HUES64 (cell line): ENCODE data around the gene SNX15.
A peak's percentile ranks its signal among the peaks of the same experiment; 100 is the strongest.

ENCODE experiments used
- H3K27ac ChIP-seq: 2 replicates; pipeline ENCODE4 v1.7.0; 2013; ENCODE audit warnings: low read depth, low read length, inconsistent platforms
- H3K27me3 ChIP-seq: 2 replicates; pipeline ENCODE4 v1.6.1; 2013; ENCODE audit warnings: mild to moderate bottlenecking, low read length; ENCODE audit not compliant: insufficient read depth
- H3K36me3 ChIP-seq: 2 replicates; pipeline ENCODE4 v1.6.1; 2013; ENCODE audit warnings: mild to moderate bottlenecking, low read length; ENCODE audit not compliant: insufficient read depth
- H3K4me1 ChIP-seq: 2 replicates; pipeline ENCODE4 v1.6.1; 2013; ENCODE audit warnings: mild to moderate bottlenecking, low read length, moderate library complexity; ENCODE audit not compliant: insufficient read depth
- H3K4me3 ChIP-seq: 2 replicates; pipeline ENCODE4 v1.5.1; 2013; ENCODE audit warnings: mild to moderate bottlenecking, low read length, moderate library complexity
- H3K9ac ChIP-seq: 2 replicates; pipeline ENCODE4 v1.6.1; 2013; ENCODE audit warnings: mild to moderate bottlenecking, low read depth, low read length
- H3K9me3 ChIP-seq: 2 replicates; pipeline ENCODE4 v1.6.1; 2013; ENCODE audit warnings: low read depth, low read length; ENCODE audit not compliant: insufficient read depth
- WGBS: fragments of 150-250, 120-280 bp; methylation state at CpG from one replicate; pipeline ENCODE4 v1.1.7; 2013; ENCODE audit warnings: missing lambda C conversion rate; 5-methylcytosine and 5-hydroxymethylcytosine counted together

Gene SNX15

GRCh38 chr11:65085446-65085845 is 58.2 kb downstream of the SNX15 start:
- peaks cover 6% of the 10 kb centered on the region; the same call in 1 of the 2 replicates for H3K4me1 ChIP-seq
- 94% methylated on average over 4 of the region's 4 CpGs for WGBS
- peak overlapping the region; percentile 91 for H3K4me3 ChIP-seq
- H3K9ac ChIP-seq: no peak overlapping the region
- H3K27me3 ChIP-seq: no peaks in the 10 kb centered on the region
- H3K27ac ChIP-seq: no peak overlapping the region
- H3K9me3 ChIP-seq: no peaks in the 10 kb centered on the region
- peaks cover 57% of the 10 kb centered on the region for H3K36me3 ChIP-seq

DNA sequence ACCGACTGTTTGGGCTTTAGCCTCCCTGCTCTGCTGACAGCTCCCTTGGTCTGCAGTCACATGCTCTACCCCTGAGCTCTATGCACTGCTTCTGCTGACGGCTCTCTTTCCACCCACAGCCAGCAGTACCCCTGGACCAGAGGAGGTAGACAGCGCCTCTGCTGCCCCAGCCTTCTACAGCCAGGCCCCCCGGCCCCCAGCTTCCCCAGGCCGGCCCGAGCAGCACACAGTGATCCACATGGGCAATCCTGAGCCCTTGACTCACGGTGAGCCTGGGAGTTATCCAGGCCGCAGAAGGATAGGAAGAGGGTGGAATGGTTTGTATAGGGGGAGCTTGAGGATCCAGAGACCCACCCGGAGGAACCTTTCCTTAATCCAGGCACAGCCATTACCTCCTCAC is 59.6 kb downstream of the SNX15 start:
- 92% methylated on average over 8 of the region's 9 CpGs for WGBS
- H3K36me3 ChIP-seq: peaks cover 45% of the 10 kb centered on the region
- no peak overlapping the region for H3K27ac ChIP-seq
- H3K9ac ChIP-seq: no peak overlapping the region
- no peak overlapping the region for H3K4me3 ChIP-seq
- H3K4me1 ChIP-seq: peaks cover 6% of the 10 kb centered on the region; the same call in 1 of the 2 replicates
- H3K27me3 ChIP-seq: no peaks in the 10 kb centered on the region
- H3K9me3 ChIP-seq: no peaks in the 10 kb centered on the region

- 96% methylated on average over 11 of the region's 11 CpGs for WGBS
- no peaks in the 10 kb centered on the region for H3K9me3 ChIP-seq
Observed at GRCh38 chr11:65087216-65087615, 60.0 kb downstream of the SNX15 start.

GRCh38 chr11:65087827-65088226 is 60.6 kb downstream of the SNX15 start:
- H3K4me3 ChIP-seq: no peak overlapping the region
- no peaks in the 10 kb centered on the region for H3K27me3 ChIP-seq
- WGBS: 96% methylated on average over 14 of the region's 15 CpGs
- H3K9ac ChIP-seq: no peak overlapping the region
- H3K9me3 ChIP-seq: no peaks in the 10 kb centered on the region
- peaks cover 37% of the 10 kb centered on the region for H3K36me3 ChIP-seq
- peaks cover 3% of the 10 kb centered on the region; the same call in 1 of the 2 replicates for H3K4me1 ChIP-seq
- H3K27ac ChIP-seq: no peak overlapping the region

More at GRCh38 chr11:65087216-65087615, 60.0 kb downstream of the SNX15 start:
- Histone ChIP-seq H3K4me1 (peaks cover 6% of the 10 kb centered on the region; the same call in 1 of the 2 replicates), H3K9ac (no peak overlapping the region), H3K27me3 (no peaks in the 10 kb centered on the region), H3K36me3 (peaks cover 41% of the 10 kb centered on the region), H3K4me3 (no peak overlapping the region), H3K27ac (no peak overlapping the region)

DNA sequence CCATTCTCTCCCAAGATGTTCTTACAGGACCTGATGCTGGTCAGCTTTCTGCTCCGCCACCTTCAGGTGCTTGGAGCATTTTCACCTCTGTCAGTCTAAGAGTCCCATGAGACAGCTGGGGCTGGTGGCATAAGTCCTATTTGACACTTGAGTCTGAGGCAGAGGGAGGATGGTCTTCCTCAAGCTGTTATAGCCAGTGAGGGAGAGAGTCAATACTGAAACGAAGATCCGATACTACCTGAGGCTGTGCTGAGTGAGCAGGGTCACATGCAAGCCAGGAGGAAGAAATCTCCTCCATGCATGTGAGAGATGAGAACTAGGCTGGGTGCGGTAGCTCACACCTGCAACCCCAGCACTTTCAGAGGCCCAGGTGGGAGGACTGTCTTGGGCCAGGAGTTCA is 62.4 kb downstream of the SNX15 start:
- no peak overlapping the region for H3K27ac ChIP-seq

More for the DNA sequence above, 62.4 kb downstream of the SNX15 start:
- Histone ChIP-seq H3K9ac (no peak overlapping the region), H3K4me1 (no peaks in the 10 kb centered on the region), H3K4me3 (no peak overlapping the region), H3K36me3 (peaks cover 36% of the 10 kb centered on the region), H3K27me3 (no peaks in the 10 kb centered on the region), H3K9me3 (no peaks in the 10 kb centered on the region)
- 98% methylated on average over 4 of the region's 4 CpGs for WGBS
